ENCODE results near the gene KIAA0930.

Gene KIAA0930

GRCh38 chr22:45172881-45173585 lies 67.7 kb downstream of the KIAA0930 start:
- no peak for DNase-seq (ENCODE audit: low spot score)

GRCh38 chr22:45171830-45172229 lies 68.9 kb downstream of the KIAA0930 start:
- DNase-seq (ENCODE audit: low spot score), result no peak

- no peak for DNase-seq (ENCODE audit: low spot score)
These were observed 70.9 kb downstream of the KIAA0930 start for GRCh38 chr22:45169591-45170466.

- DNase-seq (ENCODE audit: low spot score), result no peak
These were observed 73.8 kb downstream of the KIAA0930 start for GRCh38 chr22:45166932-45167331.

GRCh38 chr22:45164270-45165088 lies 76.2 kb downstream of the KIAA0930 start:
- peak; percentile 34 for DNase-seq (ENCODE audit: low spot score)

GRCh38 chr22:45163451-45164269 lies 77.0 kb downstream of the KIAA0930 start, which contains the start of gene NUP50:
NUP50 (plus strand) TSS chr22:45163925; CDS start chr22:45168178, 4,253 bp downstream.
- DNase-seq (ENCODE audit: low spot score), result peak; percentile 95

- no peak for DNase-seq (ENCODE audit: low spot score)
These were observed 77.6 kb downstream of the KIAA0930 start for GRCh38 chr22:45163099-45163450.

- DNase-seq (ENCODE audit: low spot score), result no peak
These were observed 78.2 kb downstream of the KIAA0930 start for GRCh38 chr22:45162531-45162930.

- DNase-seq (ENCODE audit: low spot score), result no peak
These were observed 80.8 kb downstream of the KIAA0930 start for GRCh38 chr22:45159652-45160462.

- no peak for DNase-seq (ENCODE audit: low spot score)
These were observed 82.8 kb downstream of the KIAA0930 start for GRCh38 chr22:45157907-45158306.

- DNase-seq (ENCODE audit: low spot score), result no peak
These were observed 85.4 kb downstream of the KIAA0930 start for GRCh38 chr22:45155050-45155840.

GRCh38 chr22:45154383-45154782 lies 86.3 kb downstream of the KIAA0930 start:
- no peak for DNase-seq (ENCODE audit: low spot score)

- no peak for DNase-seq (ENCODE audit: low spot score)
These were observed 89.2 kb downstream of the KIAA0930 start for GRCh38 chr22:45151503-45151902.

GRCh38 chr22:45150139-45150538 lies 90.6 kb downstream of the KIAA0930 start:
- no peak for DNase-seq (ENCODE audit: low spot score)

GRCh38 chr22:45149671-45150070 lies 91.0 kb downstream of the KIAA0930 start:
- no peak for DNase-seq (ENCODE audit: low spot score)

GRCh38 chr22:45144916-45145315 lies 95.8 kb downstream of the KIAA0930 start:
- DNase-seq (ENCODE audit: low spot score), result no peak

- no peak for DNase-seq (ENCODE audit: low spot score)
These were observed 98.3 kb downstream of the KIAA0930 start for GRCh38 chr22:45142376-45142775.

Measured in HuH-7.5 (cell line).